ENCODE measurements around the gene ASAH2B.
A peak's percentile ranks its signal among the peaks of the same experiment; 100 is the strongest.
"Not testable (repeated sequence)": the region's sequence is repeated elsewhere in the genome, so short reads cannot be mapped to it uniquely, and the experiment has no call there.

Gene ASAH2B

DNA sequence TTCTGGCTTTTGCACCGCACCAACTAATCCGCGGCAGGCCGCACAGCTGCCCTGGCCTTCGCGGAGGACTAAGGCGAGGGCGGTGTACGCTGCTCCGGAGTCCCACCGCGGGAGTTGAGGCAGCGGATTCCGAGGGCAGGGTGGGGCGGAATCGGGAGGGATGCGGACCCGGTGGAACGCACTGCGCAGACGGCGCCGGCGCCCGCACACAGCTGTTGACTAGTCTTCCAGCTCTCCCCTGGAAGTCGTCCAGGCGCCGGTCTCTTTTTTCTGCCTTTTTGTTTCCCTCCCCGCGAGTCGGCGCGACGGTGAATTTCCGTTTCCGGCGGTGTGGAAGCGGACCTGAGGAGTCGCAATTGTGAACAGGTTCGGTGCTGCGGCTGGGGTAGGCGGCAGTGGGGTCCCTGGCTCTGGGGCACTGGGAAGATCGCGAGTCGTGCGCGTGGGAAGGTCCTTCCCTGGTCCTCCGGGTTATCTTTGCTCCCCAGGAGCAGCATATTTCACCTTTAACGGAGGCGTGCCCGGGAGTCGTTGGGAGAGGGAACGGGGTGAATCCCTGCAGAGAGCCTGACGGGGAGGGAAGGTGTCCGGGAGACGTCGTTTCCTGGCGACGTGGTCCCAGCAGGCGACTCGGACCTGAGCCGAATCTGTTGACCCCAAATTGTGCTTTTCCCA, at the start of gene ASAH2B:
Gene ASAH2B, plus strand, starts transcription at position 319 of the 675 bp plus-strand sequence. CDS start 5,195 bp downstream, outside the sequence.
- DNase-seq, result peak; percentile 73

- not testable (repeated sequence) for DNase-seq
These were observed 41.9 kb upstream of the ASAH2B start for GRCh38 chr10:50697819-50698218.

GRCh38 chr10:50701947-50702346, 37.8 kb upstream of the ASAH2B start:
- DNase-seq, result not testable (repeated sequence)

DNA sequence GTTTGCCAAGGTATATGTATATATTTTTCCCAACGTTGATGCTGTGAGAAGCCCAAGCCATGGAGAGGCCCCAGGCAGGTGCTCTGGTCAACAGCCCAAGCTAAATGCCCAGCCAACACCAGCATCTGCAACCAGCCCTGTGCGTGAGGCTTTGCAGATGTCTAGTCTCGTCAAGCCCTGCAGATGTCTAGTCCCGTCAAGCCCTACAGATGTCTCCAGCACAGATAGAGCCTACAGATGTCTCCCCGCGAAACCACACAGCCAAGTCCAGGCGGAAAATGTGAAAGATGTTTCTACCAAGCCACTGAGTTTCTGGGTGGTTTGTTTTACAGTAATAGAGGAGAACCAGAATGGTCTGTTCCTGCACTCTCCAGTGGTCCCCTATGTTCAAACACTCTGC, 36.7 kb upstream of the ASAH2B start:
- DNase-seq, result not testable (repeated sequence)

GRCh38 chr10:50704436-50705079, 35.2 kb upstream of the ASAH2B start:
- not testable (repeated sequence) for DNase-seq

DNA sequence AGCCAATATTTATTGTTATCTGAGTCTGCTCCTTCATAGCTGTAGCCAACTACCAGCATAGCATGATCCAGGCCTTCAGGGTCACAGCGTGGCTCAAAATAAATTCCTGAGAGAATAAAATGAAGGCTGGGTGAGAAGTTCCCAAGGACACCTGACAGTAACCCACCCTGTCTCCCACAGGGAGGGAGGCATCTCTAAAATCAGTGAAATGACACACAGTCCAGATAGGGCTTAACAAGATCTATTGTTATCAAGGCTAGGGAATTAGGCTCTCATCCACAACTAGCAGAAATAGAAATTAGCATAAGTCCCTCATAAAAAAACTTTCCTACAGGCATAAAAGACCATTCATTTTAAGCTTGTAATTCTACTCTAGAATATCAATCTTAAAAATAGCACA, 33.7 kb upstream of the ASAH2B start:
- DNase-seq, result not testable (repeated sequence)

DNA sequence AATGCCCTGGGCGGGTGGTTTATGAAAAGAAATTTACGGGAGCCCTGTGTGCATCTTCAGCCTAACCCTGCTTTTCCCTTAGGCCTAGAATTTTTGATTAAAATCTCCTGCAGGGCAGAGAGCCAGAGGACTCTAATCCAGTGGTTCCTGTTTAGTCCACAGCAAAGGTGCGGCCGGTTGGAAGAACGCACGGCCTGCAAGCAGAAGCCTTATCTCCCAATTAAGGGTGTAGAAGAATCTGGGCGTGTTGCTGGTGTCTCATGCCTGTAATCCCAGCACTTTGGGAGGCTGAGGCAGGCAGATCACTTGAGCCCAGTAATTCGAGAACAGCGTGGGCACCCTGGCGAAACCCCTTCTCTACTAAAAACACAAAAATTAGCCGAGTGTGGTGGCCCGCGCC, 29.5 kb upstream of the ASAH2B start:
- DNase-seq, result not testable (repeated sequence)

DNA sequence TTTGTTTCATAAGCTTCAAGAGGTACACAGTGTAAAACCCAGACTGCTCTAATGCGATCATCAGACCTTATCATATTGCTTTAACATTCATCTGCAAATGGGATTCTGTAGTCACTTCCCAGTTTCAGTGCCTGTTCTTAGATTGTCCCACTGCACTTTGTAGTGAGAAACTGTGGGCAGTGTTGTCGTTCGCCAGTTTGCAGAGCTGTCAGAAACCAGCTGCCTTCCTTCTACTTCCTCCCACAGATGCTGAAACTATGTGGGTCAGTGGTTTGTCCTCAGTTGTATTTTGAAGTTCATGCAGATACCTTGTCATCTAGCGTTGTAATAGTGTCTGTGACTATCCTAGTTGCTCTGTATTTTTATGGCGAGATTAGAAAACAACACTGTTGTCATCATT, 15.9 kb upstream of the ASAH2B start:
- not testable (repeated sequence) for DNase-seq

GRCh38 chr10:50728112-50728511, 11.6 kb upstream of the ASAH2B start:
- not testable (repeated sequence) for DNase-seq

DNA sequence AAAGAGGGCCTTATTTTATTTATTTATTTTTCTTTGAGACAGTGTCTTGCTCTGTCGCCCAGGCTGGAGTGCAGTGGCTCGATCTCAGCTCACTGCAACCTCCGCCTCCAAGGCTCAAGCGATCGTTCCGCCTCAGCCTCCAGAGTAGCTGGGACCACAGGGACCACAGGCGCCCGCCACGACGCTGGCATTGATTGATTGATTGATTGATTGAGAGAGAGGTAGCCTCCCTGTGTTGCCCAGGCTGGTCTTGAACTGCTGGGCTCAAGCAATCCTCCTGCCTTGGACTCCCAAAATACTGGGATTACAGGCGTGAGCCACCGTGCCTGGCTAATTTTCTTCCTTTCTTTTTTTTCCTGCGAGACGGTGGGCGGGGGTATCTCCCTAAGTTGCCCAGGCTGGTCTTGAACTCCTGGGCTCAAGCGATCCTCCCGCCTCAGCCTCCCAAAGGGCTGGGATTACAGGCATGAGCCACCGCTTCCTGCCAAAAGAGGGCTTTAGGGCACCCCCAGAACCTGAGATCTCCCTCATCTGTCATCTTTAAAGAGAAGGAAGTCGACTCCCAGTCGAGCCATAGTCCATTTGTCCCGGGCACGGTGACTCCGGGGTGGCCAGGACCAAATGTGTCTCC, 634 bp upstream of the ASAH2B start:
- DNase-seq, result not testable (repeated sequence)

DNA sequence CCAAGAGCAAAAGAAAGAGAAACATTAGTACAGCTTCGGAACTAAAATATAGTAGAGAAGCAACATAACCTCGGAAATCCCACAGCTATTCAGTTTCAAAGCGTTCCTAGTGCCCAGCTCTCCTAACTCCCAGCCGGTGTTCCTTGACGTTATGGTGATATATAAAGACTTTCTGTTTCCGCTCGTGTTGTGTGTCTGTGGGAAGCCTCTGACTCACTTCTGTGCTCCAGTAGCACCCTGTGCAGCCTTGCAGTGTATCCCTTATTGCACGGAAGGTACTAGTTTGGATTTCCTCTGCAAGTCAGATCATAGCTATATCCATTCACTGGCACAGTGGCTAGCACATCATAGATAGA, 535 bp downstream of the ASAH2B start:
- peak; percentile 18 for DNase-seq

- not testable (repeated sequence) for DNase-seq
These were observed 3.1 kb downstream of the ASAH2B start for GRCh38 chr10:50742820-50743219.

GRCh38 chr10:50766774-50767513, 27.2 kb downstream of the ASAH2B start:
- not testable (repeated sequence) for DNase-seq

GRCh38 chr10:50772042-50772441, 32.3 kb downstream of the ASAH2B start:
- DNase-seq, result not testable (repeated sequence)

GRCh38 chr10:50774868-50775267, 35.1 kb downstream of the ASAH2B start:
- not testable (repeated sequence) for DNase-seq

GRCh38 chr10:50780036-50780435, 40.3 kb downstream of the ASAH2B start:
- DNase-seq, result not testable (repeated sequence)

- DNase-seq, result not testable (repeated sequence)
These were observed 42.3 kb downstream of the ASAH2B start for GRCh38 chr10:50782017-50782416.

DNA sequence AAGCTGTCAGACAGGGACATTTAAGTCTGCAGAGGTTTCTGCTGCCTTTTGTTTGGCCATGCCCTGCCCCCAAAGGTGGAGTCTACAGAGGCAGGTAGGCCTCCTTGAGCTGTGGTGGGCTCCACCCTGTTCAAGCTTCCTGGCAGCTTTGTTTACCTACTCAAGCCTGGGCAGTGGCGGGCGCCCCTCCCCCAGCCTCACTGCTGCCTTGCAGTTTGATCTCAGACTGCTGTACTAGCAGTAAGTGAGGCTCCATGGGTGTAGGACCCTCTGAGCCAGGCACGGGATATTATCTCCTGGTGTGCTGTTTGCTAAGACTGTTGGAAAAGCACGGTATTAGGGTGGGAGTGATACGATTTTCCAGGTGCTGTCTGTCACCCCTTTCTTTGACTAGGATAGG, 48.2 kb downstream of the ASAH2B start:
- DNase-seq, result not testable (repeated sequence)

GRCh38 chr10:50788951-50789945, 49.5 kb downstream of the ASAH2B start:
- DNase-seq, result no peak

DNA sequence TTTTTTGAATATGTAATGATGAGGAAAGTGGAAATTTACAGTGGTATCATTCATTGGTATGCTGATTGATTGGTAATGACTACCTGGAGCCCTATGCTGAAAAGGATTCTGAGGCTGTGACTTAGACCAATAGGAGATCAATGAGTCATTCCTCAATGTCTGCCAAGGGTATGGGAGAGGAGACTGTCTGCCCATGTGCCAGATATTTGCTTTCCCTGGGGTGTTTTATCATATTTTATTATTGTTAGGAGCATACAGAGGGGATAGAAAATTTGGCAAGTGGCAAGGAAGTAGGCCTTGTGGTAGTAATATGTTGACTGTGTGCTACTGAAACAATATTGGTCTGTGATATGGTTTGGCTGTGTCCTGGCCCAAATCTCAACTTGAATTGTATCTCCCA, 54.8 kb downstream of the ASAH2B start:
- no peak for DNase-seq

- DNase-seq, result no peak
These were observed 57.0 kb downstream of the ASAH2B start for GRCh38 chr10:50796693-50797092.

GRCh38 chr10:50798297-50798696, 58.6 kb downstream of the ASAH2B start:
- no peak for DNase-seq

Data from activated CD4-positive, alpha-beta T cell treated with anti-CD3 and anti-CD28 coated beads, Interleukin-2, amount 50 U/mL, for 1 hour (primary cell).